T1000 (cell line): ENCODE measurements around the gene ZNF644.
A peak's percentile ranks its signal among the peaks of the same experiment; 100 is the strongest.
"Not testable (repeated sequence)": the region's sequence is repeated elsewhere in the genome, so short reads cannot be mapped to it uniquely, and the experiment has no call there.

Source experiments
- DNase-seq: peaks from one replicate; lab custom pipeline; 2025; ENCODE audit warnings: mixed read lengths; lab: John Stamatoyannopoulos, UW

Gene ZNF644

DNA sequence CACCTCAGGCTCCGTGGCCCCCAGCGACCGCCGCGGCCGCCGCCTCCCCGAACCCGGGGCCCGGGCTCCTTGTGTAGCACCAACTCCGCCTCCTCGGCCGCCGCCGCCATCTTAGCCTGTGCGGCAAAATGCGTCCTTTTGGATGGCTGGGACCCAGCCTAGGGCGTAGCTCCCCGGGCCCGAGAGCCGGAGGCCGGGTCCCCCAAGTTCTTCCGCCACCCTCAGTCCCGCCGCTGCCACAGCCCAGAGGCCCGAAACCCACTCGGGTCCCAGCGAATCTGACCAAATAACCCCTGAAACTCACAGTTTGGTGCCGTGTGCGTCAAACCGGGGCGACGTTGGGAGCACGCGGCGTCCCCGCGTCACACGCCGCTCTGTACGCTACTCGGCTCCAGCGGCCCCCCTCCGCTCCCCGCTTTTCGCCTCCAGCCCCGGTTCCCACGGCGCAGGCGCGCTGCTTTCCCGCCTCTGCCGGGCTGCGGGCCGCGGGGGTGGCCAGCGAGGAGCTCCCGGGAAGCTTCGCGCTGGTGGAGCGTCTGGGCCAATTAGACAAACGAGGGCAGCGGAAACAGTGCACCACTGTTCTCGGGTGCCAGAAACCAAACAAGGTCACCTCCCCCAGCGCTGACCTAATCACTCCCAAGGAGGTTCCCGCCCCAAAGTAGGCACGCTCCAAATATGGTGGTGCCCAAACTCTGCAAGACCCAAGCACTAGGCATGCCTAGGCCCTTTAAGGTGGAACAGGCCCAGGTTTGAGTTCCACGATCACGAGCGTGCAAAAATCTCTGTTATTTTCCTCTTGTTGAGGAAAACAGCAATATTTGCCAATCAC, at the start of gene ZNF644:
ZNF644 (minus strand) TSS at position 350 of the 832 bp plus-strand sequence. CDS start 39,682 bp downstream, outside the sequence.
- peak; percentile 89 for DNase-seq

GRCh38 chr1:91070298-91070697, 48.5 kb upstream of the ZNF644 start:
- no peak for DNase-seq

DNA sequence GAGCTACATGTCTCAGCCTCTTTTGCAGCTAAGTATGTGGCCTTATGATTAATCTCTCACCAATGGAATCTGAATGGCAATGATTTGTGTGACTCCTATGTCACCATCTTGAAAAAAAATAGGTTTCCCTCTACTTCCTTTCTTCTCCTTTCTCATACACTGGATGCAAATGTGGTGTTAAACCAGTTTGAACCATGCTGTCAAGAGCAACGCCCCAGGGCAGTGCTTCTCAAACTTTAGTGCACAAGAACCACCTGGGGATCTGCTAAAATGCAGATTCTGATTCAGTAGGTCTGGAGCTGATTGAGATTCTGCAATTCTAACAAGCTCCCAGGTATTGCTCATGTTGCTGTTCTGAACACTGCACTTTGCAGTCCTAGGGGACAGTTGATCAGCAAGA, 44.7 kb upstream of the ZNF644 start:
- DNase-seq: no peak

DNA sequence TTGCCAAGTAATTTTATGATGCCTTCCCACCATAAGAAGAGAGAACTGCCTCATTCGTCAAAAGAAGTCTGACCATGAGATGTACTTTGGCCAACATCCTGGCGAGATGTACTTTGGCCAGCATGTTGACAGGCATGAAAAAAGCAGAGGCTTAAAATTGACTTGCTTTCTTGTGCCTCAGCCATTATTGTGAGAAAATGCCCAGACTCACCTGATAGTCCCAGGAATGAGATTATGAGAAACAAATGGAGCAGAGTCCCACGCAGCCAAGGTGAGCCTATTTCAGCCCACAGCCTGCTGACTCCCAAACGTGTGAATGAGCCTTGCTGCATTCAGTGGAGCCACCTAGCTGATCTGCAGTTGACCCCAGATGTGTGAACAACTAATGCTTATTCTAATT, 43.5 kb upstream of the ZNF644 start:
- no peak for DNase-seq

GRCh38 chr1:91063403-91063802, 41.6 kb upstream of the ZNF644 start:
- DNase-seq: not testable (repeated sequence)

GRCh38 chr1:91059157-91059556, 37.3 kb upstream of the ZNF644 start:
- DNase-seq: no peak

DNA sequence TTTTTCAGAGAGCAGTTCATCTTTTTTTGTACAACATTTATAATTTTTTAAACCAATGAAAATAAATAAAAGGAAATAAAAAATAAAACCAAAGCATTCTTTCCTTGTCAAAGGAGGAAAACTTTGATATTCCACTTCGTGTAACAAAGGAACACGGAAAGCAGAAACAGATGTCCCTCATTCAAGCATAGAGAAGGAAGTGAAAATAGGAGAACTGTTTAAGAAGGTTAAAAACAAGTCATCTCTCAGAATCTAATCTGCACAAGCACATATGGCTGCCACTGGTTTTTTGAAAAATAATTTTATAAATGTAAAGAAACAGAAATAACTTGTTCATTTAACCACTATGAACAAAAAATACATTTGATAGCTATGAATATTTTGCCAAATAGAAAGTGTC, 35.9 kb upstream of the ZNF644 start:
- no peak for DNase-seq

DNA sequence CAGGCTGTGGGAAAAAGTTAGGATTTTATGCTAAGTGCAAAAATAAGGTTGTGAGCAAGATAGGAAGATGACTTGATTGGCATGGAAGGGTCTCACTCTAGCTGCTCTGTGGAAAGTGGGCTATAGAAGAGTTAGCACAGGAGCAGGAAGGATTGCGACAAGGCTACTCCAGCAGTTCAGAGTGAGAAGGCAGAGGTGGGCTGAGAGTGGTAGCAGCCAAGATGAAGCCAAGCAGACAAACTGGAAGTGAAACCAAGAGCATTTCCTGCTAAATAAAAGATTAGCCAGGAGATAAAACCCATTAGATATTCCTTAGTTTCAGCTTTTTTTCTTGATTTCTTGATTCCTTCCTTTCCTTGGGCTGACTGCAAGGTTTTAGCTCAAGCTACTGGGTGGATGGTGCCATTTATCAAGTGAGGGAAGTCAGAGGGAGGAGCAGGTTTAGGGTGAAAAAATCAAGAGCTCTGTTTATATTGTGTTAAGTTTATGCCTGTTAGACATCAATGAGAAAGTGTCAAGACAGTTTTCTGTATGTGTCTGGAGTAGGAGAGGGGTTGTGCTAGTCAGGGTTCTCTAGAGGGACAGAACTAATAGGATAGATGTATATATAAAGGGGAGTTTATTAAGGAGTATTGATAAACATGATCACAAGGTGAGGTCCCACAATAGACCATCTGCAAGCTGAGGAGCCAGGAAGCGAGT, 33.1 kb upstream of the ZNF644 start:
- DNase-seq: no peak

DNA sequence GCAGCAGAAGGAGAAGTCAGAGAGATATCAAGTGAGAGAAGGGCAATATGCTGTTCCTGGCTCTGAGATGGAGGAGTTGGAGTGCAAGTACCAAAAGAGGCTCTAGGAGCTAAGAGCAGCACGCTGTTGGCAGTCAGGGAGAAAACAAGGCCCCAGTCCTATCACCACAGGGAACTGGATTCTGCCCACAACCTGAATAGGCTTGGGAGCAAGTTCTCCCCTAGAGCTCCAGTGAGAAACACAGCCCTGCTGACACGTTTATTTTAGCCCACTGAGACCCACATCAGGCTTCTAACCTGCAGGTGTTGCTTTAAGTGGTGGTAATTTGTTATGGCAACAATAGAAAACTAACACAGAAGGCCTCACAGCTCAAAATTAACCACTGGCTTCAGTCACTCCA, 31.8 kb upstream of the ZNF644 start:
- DNase-seq: no peak

- not testable (repeated sequence) for DNase-seq
Observed at GRCh38 chr1:91049551-91049950, 27.7 kb upstream of the ZNF644 start.

GRCh38 chr1:91046766-91047165, 24.9 kb upstream of the ZNF644 start:
- DNase-seq: no peak

GRCh38 chr1:91045284-91045683, 23.4 kb upstream of the ZNF644 start:
- no peak for DNase-seq

GRCh38 chr1:91044776-91045175, 22.9 kb upstream of the ZNF644 start:
- DNase-seq: not testable (repeated sequence)

GRCh38 chr1:91042372-91042771, 20.5 kb upstream of the ZNF644 start:
- DNase-seq: not testable (repeated sequence)

- no peak for DNase-seq
Observed at GRCh38 chr1:91038582-91038981, 16.7 kb upstream of the ZNF644 start.

GRCh38 chr1:91036894-91037829, 15.3 kb upstream of the ZNF644 start:
- DNase-seq: no peak

GRCh38 chr1:91032349-91032748, 10.5 kb upstream of the ZNF644 start:
- no peak for DNase-seq

GRCh38 chr1:91031081-91031480, 9.2 kb upstream of the ZNF644 start:
- DNase-seq: no peak

- no peak for DNase-seq
Observed at GRCh38 chr1:91026777-91027176, 4.9 kb upstream of the ZNF644 start.

DNA sequence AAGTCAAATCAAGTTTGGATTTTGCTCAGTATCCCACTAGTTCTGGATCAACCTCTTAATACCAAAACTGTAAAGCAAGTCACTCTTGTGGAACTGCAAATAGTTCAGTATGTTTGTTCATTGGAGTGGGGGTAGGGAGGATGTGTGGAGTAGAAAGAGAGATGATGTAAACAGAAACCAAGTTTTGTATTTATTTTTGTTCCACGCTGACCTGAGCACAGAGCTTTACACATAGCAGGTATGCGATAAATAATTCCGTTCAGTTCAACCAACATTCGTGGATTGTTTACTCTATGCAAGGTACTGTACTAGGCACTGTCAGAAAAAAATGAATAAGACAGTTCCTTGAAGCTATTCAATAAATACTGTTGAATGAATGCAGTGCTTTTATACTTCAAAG, 4.5 kb upstream of the ZNF644 start:
- DNase-seq: no peak

- no peak for DNase-seq
Observed at GRCh38 chr1:91024481-91025119, 2.8 kb upstream of the ZNF644 start.

DNA sequence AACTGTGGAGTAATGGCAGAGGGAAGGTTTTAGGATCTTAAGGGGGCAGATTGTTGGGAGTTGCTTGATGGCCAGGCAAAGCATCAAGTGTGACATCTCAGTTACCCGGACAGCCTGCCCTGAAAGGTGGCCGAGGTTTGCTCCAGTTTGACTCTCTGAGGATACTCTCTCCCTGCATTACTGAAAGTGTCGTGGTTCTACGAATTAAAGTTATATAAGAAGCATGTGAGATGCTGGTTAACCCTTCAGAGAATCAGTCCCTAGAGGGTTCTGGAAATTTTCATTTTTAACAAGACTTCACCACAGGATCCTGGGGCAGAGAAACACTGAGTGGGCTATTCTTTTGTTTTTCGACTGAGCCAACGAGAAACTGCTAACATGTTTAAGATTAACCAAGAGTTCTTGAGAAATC, 689 bp upstream of the ZNF644 start:
- no peak for DNase-seq
